GM21529 (cell line): ENCODE measurements around the gene DIDO1.
"Not testable (repeated sequence)": the region's sequence is repeated elsewhere in the genome, so short reads cannot be mapped to it uniquely, and the experiment has no call there.

Source experiments
- ATAC-seq: cut with Tn5 transposase; IDR thresholded peaks from one replicate; pipeline ENCODE4 v1.9.1; 2021; ENCODE audit not compliant: unreplicated experiment

DIDO1 gene

DNA sequence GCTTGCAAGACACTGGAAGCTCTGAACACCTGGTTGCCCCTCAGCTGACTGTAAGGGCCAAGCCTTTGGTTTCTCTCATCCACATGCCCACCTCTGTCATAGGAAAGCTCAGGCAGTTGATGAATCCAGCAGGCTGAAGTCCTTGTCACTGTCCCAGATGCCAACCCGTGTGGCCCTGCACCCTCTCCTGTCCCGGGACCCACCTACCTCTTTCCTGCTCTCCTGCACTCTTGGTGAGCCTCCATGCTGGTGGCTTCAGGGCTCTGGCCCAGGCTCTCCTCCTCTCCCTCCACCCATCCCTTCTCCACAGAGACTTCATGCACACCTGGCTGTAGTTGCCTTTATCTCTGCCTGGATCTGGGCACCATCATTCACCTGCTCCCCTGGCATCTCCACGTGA, 7.7 kb upstream of the DIDO1 start:
- no peak for ATAC-seq

DNA sequence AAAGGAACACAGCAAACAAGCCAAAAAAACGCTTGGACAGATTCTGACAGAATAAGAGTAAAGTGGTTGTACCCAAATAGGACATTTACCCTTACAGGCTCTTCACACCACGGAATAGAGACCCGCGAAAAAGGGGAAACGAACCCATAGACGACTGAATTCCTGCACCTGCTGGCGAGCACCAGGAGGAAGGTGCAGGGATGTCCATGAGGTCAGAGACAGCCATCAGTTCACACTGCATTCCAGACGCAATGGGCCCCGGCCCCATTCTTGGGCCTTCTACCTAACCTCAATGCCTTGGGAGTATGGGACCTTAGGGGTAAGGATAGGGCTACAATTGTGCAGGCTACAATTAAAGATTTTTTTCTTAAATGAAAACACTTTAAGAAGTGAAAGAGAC, 5.2 kb upstream of the DIDO1 start:
- ATAC-seq, result no peak

DNA sequence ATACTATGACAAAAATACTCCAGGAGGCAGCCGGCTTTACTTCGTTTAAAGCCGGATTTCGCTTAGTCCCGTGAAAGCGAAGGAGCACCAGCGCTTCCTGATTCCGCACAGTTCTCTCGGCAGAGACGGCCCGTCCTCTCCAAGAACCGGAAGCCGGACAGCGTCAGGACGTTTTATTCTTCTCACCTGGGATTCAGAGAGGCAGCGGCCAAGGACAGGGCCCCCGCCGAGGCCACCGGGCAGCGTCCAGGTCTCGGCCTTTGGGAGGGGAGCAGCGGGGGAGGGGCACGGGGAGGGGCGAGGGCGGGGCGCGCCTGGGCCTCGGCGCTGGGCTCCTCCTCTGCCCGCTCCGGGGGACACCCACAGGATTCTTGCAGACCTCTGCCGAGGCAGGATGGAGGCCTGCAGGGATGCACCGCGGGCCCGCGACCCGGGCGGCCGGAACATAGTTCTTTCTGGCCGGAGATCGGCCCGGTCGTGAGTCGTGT, 2.8 kb upstream of the DIDO1 start:
- no peak for ATAC-seq

DNA sequence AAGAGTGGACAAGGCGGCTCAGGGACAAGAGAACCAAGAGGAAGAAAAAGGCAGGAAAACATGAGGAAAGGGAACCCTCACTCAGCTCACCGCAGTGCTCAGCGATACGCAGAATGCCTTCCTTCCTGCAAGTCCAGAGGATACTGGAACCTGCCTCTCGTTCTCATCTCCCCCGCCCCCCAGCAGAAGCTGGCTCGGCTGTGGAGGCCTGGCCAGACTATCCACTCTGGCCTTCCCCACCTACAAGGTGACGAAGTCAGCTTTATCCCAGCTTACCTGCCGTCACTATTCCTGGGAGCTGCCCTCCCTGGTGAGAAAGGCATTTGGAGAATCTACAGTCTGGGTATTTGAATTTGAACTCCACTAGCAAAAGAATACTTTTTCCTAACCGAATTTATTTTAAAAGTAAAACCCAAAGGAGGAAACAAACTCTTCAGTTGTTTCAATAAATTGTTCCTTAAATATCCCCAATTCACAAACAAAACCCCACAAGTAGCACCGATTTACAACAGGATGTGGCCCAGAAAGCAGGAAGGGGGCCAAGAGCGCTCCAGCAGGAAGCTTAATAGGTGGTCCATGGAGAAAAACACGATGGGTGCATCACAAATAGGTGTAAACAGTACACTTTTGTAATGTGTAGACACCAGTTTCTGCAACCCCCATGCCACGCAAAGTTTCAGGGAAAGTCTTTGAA, 2.1 kb upstream of the DIDO1 start:
- ATAC-seq, result no peak

DNA sequence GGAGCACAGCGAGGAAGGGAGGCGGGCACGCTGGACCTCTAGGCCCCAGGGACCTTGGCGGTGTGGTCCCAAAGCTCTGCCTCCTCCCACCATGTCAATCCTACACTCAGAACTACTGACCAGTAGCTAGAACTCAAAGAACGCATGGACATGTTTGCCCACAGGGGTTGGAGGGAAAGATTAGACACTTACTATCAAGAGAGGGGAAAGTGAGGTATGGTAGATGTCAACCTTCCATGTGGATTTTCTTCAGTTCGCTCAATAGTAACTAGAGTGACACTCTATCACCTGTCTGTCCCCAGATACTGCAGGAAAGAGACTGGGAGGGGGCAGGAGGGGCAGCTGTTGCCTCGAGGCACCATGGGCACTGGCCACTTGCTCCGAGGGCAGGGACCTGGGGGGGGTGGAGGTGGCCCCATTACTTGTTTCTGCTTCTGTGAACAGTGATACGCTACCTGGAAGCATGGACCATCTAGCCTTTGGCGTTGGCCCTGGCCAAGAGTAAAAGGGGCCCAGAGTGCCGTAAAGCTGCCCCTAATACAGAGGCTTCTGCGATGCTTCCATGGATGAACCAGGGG, 912 bp upstream of the DIDO1 start:
- ATAC-seq, result no peak

DNA sequence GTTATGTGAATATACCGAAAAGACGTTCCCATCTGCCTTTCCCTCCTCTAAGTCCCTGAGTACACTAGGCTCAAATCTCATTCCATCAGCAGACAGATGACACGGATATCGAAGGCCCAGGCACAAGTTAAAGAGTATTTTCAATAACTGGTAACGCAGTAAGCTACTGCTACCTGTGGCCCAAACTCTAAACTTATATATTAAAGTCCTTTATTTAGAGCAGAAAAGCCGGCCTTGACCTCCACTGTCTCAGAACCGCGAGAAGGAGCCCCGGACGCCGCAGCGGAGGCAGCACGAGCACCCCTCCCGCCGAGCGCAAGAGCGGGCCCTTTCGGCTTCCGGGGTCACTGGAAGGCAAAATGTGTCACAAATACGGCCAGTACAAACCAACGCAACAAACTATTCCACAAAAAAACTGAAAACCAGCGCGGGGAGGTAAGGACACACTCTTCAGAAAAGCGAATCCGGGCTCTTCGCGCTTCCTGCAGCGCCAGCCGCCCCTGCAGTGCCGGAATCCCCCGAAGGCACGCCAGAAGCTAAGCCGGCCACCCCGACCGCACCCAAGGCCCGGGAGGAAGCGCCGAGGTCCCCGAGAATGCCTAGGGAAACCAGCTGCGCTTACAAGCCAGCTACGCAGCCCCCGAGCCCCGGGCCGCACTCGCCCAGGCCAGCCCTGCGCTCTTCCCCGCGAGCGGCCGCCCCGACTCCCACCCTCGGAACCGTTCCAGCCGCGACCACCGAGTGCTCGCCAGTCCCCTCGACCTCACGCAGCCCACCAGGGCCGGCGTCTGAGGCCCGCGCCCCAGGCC, 681 bp downstream of the DIDO1 start:
- ATAC-seq, result peak; percentile 12

DNA sequence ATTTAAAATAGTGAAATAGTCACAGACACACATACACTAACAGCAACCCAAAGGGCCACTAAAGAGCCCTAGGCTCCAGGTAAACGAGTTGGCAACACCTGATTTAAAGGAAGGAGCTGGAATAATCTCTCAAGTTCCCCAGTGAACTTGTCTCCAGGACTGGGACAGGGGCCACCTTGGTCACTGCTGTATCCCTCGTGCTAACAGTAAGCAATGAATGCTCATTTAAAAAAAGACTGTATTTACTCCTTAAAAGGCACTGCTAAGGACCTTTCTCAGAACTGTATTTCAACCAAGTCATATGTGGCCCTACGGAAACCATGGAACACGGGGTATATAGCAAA, 1.3 kb downstream of the DIDO1 start:
- no peak for ATAC-seq

DNA sequence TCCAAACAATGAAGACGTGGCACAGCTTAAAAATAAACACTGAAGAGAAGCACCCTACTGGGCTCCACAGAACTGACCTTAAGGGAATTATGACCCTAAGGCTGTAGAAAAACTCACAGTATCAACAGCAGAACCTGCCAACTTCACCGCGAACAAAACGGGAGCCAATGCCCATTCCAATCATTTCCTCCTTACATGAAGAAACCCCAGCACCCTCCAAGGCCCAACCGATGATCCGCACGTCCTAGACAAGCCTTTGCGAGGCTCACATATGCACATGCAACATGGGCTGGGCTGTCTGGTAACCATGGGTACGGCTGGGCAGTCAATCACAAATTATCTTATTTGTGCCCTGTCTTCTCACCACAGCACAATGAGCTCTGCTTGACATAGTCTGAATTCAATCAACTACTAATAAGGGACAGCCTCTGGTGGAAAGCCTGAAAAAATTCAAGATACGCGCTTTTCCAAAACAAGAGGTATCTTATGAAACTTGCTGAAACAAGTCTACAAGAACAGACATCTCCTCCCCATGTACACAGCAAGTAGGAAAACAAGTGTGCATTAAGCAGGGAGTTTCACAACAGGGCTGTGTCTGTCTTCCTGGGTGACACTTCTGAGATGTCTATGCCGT, 1.7 kb downstream of the DIDO1 start:
- ATAC-seq, result no peak

DNA sequence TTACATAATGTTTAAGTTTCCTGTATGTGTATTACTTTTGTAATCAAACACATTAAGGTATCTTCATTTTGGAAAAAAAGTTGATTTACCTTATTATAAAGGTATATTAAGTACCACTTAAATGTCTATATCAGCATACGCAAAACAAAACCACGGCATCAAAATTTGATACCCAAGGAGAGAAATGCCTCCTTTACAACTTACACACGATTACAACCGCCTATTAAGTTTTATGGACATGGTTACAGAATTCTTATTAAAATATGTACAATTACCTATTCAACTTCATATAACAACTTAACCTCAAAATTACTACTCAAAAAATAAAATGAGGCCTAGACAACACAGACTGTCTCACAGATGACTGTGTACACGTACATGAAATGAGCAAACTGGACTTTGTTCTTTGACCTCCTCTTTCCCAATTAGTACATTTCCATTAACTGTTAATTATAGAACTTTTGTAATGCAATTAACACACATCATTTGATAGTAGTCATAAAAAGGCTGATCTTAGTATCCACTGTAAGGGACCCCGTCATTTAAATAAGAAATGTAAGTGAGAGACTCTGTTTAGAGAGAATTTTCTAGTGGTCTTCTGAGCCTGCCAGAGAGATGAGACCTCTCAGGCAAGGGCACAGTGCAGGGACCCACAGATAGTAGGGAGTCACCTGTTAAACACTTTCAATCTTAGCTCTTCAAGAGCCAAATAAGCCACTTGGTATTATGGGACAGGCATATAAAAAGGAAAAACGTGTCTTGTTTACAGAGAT, 2.5 kb downstream of the DIDO1 start:
- ATAC-seq, result no peak

DNA sequence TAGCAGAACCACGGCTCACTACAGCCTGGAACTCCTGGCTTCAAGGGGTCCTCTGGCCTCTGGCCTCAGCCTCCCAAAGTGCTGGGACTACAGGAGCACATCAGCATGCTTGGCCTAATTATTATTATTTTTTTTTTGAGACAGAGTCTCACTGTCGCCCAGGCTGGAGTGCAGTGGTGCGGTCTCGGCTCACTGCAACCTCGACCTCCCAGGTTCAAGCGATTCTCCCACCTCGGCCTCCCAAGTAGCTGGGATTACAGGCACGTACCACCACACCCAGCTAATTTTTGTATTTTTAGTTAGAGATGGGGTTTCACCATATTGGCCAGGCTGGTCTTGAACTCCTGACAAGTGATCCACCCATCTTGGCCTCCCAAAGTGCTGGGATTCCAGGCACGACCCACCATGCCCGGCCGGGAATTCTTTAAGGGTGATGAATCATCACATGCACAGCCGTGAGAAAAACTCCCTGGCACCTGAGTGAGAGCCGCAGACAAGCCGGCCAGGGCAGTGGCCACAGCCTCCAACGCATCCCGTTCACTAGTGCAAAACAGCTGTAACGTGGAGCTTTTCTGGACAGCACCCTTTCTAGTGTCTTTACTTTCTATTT, 3.1 kb downstream of the DIDO1 start:
- ATAC-seq, result not testable (repeated sequence)

DNA sequence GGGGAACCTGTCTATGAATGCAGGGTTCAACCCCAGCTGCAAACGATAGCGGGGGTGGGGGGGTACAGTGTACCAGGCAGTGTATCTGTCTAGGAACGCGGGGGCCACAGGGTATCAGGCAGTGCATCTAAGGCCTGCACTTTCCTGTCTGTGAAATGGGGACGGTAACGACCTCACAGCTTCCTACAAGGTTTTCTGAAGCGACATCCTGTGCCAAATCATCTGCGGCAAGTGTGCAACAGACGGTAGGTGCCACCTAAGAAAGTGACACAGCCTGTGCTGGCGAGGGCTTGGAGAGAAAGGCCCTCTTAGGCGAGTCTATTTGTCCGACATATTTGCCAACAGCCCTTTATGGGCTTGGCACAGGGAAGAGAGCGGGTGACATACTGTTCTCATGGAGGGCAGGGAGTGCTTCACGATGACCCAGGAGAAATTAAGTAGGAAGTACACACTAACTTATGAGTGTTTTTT, 3.8 kb downstream of the DIDO1 start:
- no peak for ATAC-seq

DNA sequence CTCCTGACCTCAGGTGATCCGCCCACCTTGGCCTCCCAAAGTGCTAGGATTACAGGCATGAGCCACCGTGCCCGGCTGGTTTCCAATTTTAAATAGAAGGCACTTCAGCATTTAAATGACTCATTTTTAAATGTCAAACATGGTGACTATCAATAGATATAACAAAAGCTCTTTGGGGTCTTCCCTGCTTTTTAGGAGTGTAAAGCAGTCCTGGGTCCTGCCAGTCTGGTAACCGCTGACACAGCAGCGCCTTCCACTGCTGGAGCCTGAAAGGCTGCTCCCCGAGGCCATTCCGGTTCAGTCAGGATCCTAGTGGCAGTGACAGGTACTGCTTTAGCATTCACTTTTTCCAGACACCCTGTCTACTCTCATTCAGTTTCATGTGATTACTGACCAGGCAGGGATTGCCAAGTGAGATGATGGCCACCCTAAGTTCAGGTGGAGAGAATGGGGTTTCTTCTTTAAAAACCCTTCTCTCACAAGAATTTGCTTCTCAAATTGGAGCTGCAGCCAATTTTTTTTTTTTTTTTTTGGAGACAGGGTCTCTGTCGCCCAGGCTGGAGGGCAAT, 5.1 kb downstream of the DIDO1 start:
- ATAC-seq, result no peak

DNA sequence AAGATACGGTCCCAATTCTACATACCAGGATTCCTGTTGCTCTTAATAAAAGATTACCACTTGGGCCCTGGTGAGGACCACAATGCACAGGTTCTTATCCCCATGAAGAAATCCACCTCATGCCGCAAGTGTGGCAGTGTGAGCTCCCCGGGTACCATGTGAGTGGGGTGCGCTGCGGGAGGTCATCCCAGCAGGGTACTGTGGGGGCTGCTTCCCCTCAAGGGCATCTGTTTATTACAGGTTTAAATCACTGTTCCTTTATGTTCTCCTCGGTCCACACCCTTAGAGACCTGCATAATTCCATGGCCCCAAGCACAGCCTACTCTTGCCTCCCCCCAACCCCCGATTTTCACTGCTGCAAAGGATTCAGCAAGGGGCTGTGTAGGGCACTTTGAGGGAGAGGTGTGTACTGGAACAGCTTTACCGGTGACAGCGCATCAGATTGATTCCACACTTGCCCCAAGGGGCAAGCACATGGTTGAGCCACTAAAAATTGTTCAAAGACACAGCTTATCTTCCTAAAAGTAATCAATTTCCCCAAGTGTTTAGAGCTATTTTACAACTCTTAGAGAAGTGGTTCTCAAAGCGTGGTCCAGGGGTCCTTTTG, 6.2 kb downstream of the DIDO1 start:
- no peak for ATAC-seq

DNA sequence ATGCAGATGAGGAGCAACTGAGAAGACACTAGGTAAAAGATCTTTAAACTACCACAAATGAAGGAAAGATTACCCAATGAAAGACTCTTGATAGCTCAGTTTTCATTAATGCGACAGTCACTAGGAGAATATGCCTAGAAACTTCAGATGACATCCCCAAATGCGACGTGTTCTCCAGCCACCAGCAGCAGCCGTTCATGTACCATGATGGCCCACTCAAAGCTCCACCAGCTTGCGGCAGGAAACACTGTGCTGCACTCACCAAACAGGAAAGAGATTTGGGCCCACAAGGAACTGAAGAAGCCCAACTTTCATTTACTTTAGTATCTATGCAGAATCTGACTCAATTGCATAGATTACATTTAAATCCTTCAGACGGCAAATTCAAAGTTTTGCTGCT, 7.5 kb downstream of the DIDO1 start:
- no peak for ATAC-seq

DNA sequence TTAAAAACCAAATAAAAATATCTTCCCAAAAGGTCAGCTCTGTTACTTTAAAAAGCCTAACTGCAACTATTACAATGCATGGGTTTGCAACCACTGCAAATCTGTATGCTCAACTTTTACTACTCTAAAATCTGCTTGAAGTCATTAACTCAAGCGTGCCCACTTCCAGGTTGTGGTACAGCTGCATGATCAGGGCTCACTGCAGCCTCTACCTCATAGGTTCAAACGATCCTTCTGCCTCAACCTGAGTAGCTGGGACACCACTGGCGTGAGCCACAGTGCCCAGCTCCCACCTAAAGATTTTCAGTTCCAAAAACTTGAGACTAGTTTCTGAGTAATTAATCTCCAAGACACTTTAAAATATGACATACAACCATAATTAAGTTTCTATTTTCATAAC, 8.2 kb downstream of the DIDO1 start:
- ATAC-seq, result no peak

DNA sequence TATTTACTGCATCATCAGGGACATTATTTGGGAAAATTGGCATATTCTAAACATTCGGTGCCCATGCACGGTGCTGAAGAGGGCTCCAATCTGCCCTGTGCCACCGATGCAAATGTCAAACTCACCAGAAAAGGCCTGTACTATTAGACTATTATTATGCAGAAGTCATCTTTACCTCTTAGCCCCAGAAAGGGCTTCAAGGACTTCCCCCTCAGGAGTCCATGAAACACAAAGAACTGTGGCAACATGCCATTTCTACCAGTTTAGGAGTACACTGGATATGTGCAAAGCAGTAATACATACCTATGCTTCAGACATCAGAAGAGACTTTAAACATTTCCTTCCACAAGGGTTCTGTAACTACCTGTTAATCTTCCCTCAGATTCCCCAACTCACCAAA, 8.6 kb downstream of the DIDO1 start:
- no peak for ATAC-seq

DNA sequence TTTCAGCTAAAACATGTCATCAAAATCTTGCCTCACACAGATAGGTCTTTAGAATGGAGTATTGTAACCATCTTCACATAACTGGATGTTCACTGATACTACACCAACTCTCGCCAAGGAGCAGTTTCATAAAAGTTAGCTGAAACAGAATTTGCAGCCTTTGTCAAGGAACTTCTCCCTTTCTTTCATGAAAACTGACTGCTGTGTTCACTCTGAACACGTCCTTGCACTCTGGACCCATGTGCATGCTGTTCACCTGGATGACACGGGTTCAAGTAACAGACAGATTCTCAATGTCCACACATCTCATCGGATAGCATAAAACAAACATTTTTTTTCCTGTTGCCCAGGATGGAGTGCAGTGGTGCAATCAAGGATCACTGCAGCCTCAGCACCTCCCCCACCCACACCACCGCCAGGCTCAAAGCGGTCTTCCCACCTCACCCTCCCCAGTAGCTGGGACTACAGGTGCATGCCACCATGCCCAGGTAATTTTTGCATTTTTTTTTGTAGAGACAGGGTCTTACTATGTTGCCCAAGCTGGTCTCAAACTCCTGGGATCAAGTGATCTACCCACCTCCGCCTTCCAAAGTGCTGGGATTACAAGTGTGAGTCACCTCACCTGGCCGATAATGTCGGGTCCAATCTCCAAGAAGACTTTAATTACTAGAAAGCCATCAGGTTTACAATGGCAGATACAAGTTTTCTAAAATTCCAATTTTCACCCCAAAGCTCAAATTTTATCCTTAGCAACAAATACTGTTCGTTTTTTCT, 9.4 kb downstream of the DIDO1 start:
- ATAC-seq, result no peak

DNA sequence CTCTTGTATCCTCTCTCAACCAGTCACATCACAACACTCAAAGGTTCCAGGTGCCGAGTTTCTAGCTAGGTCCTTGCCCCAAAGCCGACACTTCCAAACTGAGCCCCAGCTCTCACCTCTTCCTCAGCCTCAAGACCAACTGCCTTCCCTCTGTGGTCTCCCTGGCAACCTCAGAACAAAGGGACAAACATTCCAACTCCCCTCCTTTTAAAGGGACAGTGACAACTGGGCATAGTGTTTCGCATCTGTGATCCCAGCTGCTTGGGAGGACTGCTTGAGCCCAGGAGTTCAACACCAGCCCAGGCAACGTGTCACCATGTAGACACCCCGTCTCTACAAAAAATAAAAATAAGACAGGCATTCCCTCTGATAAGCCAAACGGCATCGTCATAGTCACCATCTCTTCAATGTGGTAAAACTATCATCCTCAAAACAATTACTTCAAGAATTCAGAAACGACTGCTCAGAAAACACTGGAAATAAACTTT, 11.3 kb downstream of the DIDO1 start:
- no peak for ATAC-seq

DNA sequence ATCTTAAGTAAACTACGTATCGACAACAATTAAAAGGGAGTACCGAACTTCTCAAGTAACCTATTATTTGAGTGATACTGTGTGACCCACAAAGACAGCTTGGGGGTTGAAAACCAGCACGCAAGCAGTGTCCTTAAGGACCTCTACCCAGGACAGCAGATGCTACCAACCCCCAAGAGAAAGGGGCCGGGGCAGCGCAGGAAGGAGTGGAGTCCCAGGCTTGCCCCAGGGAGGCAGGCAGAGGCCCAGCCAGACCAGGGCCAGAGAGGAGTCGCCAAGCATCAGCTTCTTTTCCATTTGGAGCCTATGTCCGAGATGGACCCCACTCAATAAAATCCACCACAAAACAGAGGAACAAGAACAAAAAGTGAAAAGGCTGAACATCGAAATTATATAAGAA, 11.9 kb downstream of the DIDO1 start:
- ATAC-seq, result no peak
